HG03066 (cell line): ENCODE results near the gene BFSP1.

Experiments used
- ATAC-seq: cut with Tn5 transposase; IDR thresholded peaks from one replicate; pipeline ENCODE4 v1.9.1; 2021; ENCODE audit warnings: low read depth; ENCODE audit not compliant: unreplicated experiment

BFSP1 gene

DNA sequence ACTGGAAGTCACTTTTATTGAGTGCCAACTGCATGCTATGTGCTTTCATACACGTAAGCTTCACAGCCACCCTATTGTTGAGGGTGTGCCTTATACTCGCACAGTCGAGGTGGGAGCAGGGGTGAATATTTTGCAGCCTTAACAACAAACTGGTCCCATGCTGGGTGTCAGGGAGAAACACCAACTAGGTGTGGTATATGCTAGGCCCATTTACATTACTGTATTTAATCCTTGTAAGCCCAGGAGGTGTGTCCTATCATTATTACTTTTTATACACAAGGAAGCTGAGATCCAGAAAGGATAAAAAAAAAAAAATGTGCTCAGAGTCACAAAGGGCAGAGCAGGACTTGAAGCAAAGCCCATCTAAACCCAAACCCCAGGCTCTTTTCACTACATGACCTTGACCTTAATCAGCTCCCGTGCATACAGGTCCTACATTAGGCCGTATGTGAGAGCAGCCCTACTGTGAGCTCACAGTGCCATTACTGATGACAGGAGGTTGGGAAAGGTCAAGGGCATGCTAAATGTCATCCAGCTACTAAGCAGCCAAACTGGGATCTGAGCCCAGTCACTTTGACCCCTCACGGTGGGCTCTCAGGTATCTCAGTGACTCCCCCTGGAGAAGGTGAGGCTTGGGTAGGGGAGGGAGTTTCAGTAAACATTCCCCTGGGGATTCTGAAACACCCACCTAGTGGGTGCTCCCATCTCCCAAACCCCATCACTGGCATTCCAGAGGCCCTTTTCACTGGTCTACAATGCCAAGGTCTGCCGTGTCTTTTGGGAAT lies 61.7 kb downstream of the BFSP1 start:
- no peak for ATAC-seq

DNA sequence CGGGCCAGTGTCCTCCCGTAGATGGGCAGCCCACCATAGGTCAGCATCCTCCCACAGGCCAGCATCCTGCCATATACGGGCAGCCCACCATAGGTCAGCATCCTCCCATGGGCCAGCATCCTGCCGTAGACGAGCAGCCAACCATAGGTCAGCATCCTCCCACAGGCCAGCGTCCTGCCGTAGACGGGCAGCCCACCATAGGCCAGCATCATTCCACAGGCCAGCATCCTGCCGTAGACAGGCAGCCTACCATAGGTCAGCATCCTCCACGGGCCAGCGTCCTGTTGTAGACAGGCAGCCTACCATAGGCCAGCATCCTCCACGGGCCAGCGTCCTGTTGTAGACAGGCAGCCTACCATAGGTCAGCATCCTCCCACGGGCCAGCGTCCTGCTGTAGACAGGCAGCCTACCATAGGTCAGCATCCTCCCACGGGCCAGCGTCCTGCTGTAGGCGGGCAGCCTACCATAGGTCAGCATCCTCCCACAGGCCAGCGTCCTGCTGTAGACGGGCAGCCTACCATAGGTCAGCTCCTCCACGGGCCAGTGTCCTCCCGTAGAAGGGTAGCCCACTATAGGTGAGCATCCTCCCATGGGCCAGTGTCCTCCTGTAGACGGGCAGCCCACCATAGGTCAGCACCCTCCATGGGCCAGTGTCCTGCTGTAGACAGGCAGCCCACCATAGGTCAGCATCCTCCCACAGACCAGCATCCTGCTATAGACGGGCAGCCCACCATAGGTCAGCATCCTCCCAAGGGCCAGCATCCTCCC lies 62.9 kb downstream of the BFSP1 start:
- ATAC-seq = no peak

DNA sequence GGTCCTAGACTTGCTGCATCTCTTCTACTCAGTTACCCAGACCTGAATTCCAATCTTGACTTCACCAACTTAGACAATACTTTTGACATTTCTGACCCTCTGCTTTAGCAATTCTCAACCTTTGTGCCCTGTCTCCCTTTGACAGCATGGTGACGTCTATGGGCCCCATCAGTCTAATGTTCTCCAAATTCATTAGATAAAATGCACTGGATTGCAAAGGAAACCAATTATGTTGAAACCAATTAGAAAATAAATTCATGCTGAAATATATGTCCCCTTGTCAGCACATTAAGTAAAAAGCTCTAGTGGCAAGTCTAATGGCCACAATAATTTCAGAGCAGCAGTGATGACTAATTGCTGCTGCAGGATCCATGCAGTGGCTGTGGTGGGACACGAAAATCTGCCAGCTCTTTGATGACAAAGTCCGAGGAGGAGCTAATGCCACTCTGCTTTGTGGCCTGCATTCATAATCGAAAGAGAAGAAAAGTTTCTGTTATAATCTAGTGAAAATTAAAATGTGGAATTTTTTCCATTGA lies 64.0 kb downstream of the BFSP1 start:
- no peak for ATAC-seq

DNA sequence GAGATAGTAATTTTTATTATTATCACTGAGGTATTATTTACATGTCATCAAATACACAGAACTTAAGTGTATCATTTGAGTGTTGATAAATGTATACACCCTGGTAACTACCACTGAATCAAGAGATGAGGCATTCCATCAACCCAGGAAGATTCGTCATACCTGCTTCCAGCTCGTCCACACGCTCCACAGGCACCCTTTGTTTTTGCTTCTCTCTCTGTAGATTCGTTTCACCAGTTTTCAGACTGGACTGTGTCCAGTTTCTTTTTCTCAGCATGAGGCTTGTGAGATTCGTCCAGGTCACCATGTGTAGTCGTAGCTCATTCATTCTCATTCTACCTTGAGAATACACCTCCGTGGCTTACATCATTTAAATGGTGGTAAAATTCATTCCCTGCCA lies 64.5 kb downstream of the BFSP1 start:
- ATAC-seq = no peak

DNA sequence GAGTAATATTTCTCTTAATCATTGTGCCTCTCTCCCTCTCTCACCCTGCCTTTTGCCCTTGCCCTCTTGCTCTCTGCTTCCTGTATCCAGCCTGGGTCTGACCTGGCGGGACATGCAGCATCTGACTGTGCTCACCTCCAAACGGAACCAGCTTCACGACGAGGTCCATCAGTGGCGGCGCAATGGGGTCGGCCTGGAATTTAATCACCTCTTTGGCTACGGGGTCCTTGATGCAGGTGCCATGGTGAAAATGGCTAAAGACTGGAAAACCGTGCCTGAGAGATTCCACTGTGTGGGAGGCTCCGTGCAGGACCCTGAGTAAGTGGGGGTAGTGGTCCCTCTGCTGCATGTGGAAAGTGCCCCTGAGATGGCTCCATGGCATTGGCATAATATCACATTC lies 65.9 kb downstream of the BFSP1 start:
- ATAC-seq = no peak

DNA sequence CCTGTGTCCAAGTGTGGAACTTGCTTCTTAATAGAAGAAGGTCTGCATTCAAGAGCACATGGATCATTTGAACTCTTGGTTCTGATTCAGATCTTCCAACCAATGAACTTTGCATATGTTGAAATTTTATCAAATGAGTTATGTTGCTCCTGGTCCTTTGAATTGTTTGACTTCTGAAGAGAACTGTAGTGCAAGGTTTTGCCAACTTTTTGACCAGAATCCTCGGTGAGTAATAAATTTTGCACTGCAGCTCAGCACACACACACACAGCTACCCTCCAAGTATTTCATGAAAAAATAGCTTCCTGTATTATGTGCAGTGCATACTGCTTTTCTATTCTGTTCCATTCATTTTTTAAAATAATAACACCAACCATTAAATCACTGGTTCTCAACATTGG lies 67.5 kb downstream of the BFSP1 start:
- no peak for ATAC-seq

DNA sequence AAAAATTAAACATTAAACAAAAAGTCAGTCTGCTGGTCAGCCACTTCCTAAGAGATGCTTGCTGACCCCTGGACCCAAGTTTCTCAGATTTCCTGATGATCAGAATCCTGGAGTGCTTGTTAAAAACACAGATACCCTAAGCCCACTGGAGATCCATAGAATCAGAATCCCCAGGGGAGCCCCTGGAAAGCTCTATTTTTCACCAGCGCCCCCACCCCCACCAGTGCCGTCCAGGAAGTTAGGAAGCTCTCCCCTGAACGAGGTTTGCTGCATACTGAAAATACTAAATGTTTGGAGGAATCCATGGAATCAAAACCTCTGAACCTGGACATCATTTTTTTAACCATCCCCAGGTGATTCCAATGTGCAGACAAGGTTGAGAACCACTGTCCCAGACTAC lies 69.2 kb downstream of the BFSP1 start:
- no peak for ATAC-seq

DNA sequence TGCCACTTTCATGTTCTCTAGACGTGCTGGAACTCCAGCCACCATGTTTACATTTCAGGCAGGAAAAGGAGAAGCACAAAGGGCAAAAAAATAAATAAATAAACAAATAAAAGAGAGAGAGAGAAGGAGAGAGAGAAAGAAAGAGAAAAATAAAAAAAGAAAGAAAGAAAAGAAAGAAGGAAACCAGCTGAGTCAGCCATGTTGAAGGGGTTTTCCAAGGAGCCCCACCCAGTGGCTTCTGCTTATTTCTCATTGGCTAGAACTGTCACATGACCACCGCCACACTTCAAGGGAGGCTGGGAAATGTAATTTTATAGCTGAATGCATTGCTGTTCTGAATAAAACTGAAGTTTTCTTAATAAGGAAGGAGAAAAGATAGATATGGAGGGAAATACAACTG lies 71.1 kb downstream of the BFSP1 start:
- no peak for ATAC-seq

DNA sequence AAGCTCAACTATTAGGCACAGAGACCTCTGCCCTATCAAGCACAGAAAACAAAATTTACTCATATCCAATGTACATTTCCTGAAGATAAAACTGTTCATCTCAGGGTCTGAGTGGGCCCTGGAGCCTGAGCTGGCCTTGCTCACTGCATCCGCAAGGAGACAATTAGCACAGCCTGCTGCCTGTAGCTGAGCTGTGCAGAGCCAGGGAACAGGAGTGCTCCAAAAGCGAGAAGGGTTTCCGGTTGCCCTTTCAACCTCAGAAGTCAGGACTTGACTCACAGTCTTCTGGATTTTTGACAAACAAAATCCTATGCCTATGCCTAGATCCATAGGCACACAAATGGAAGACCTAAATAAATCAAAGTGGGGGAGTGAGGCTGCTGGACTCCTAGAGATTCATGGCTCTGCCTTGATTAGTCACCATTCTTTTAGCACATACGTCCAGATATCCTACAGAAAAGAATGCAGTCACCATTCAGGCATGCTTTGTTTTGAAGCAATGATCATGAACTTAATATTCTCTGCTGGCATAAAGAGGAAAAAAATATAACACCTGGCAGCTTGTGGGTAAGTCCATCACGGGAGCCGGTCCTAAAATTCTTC lies 73.5 kb downstream of the BFSP1 start:
- no peak for ATAC-seq

DNA sequence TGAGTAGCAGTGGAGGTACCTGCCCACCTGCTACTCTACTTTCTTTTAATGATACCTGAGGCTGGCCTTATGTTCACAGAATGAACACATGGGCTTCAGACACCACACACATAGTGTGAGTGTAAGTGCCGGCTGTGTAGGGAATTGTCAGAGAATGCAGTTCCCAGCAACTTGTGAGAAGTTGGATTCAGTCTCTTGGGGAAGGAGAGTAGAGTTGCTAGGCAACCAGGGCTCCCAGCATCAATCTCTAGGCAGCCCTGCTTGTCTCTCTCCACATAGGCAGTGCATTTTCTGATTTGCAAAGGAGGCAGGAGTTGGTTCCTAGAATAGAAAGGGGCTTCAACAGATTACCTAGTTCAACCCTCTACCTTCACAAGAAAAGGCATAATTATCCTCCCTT lies 74.1 kb downstream of the BFSP1 start:
- ATAC-seq = no peak

DNA sequence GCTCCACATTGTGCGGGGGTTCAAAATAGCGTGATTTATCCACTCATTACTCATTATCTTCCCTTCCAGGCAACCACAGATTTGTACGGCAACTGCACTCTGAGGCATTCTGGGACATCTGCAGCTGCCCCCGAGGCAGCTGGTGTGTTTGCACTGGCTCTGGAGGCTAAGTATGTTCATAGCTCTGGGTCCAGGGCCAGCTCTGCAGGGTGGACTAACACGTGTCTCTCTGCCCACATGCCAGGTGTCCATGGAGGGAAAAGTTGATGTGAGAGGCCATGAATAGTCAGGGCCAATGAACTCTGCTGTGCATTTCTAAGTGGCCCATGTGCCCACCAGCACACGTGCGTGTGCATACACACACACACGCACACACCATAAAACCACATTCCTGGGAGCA lies 74.9 kb downstream of the BFSP1 start:
- no peak for ATAC-seq

DNA sequence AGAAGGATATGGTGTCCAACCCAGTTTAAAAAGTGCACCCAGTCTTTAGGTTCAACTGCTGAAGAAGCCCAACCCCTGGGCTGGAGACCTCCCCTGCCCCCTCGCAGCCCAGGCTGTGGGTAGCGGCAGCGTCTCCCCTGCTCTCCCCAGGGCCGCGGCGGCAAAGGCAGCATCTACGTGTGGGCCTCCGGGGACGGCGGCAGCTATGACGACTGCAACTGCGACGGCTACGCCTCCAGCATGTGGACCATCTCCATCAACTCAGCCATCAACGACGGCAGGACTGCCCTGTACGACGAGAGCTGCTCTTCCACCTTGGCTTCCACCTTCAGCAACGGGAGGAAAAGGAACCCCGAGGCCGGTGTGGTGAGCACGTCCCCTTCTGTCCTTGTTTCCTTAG lies 77.6 kb downstream of the BFSP1 start:
- no peak for ATAC-seq

DNA sequence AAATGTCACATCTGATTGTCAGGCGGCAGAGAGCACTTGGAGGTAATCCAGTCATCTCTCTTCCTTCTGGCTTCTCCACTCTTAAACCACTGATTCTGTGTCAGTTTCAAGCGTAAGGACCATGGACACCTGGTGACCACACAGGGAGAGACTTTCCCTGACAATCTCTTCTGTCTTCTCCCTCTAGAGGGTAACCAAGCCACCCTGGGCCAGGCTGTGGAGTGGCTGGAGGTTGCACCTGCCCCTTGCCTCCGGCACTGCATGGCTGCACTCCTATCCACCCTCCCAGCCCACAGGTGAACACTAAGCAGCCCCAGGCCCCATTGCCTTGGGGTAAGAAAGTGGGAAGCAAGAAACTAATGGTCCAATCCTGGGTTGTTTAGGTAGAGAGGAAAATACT lies 78.7 kb downstream of the BFSP1 start:
- no peak for ATAC-seq

DNA sequence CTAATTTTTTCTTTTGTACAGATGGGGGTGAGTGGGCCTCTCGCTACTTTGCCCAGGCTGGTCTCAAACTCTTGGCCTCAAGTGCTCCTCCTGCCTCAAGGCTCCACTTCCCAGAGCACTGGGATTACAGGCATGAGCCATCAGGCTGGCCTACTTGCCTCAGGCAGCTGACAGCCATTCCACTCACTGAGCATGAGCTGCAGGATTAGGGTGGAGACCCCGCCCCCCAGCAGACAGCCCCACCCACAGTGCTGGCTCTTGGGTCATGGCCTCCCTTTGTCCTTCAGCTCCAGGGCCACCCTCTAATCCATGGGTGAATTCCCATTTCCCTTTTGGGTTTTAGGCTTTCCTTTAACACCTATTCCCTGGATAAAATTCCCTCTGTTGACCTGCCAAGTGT lies 82.1 kb downstream of the BFSP1 start:
- ATAC-seq = no peak

DNA sequence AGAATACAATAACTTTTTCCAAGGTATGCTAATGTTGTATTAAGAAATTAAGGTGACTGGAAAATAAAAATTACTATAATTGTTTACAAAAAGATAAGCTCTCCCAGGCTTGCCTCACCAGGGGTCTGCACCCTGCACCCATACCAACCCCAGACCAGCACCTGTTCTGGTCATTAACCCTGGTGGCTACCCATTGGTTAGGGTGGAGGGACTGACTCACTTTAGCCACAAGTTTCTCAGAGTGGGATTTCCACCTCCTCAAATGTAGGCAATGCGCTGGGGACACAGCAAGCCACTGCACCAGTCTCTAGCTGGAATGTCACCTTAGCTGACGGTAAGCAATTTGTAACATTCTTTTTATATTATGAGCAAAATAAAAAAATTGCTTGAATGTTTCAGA lies 83.1 kb downstream of the BFSP1 start:
- no peak for ATAC-seq

DNA sequence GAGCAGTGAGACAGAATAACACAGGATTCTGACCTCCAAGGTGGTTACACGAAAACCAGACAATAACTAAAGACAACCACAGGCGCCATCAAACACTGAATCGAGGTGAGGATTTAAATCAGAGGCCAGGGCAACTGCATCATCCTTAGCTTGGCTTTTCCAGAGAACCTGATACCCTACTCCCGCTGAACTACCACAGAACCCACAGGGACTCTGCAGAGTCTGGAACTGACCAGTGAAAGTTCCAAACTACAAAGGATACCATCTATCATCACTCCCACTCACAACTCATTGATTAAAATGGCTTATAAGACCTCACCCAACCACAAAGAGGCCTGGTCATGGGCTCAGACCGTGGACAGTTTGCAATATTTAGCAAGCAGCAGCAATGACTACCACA lies 85.0 kb downstream of the BFSP1 start:
- no peak for ATAC-seq

DNA sequence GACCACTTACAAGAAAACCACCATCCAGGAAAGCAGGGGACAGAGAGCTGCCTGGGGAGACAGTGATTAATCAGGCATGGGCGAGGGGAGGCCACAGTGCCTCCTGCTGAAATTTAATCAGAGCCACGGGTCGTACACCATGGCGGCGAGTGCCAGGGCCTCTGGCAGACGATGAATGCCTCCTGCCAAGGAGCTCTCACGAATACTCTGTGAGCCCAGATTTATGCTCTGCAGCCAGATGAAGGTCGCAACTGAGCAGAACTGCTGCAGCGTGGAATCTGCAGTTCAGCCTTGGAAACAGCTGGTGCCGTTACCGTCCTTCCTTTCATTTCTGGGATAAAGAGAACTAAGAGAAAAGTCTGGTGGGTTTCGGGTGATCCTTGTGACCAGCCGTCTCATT lies 85.6 kb downstream of the BFSP1 start:
- ATAC-seq = no peak

DNA sequence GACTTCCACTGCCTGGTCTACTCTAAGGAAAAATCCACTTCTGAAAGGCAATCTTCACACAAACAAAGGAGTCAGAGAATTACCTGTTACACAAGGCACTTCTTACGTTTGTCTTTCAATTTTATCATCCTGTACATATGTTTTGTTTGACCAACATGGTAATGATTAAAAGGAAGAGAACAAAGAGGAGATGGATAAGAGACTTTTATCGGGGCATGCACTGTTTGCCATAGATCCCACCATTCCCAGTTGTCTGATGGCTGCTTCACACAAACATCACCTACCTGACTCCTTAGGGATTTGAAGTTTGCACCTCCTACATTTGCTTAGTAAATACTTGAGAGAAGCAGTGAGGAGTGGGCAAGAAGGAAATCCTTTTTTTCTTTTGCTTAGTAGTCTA lies 87.1 kb downstream of the BFSP1 start:
- ATAC-seq = no peak
